COLO668 (cell line): ENCODE data around the gene CTNND2.
"Not testable (repeated sequence)": the region's sequence is repeated elsewhere in the genome, so short reads cannot be mapped to it uniquely, and the experiment has no call there.

Experiments used
- DNase-seq: peaks from one replicate; lab custom pipeline; 2025; ENCODE audit not compliant: unreplicated experiment; lab: John Stamatoyannopoulos, UW

Gene CTNND2

GRCh38 chr5:11878814-11879213 lies 25.4 kb downstream of the CTNND2 start:
- DNase-seq, result no peak

GRCh38 chr5:11873587-11873986 lies 30.7 kb downstream of the CTNND2 start:
- no peak for DNase-seq

GRCh38 chr5:11869203-11869602 lies 35.0 kb downstream of the CTNND2 start:
- no peak for DNase-seq

GRCh38 chr5:11863911-11864310 lies 40.3 kb downstream of the CTNND2 start:
- no peak for DNase-seq

- no peak for DNase-seq
Observed at GRCh38 chr5:11857391-11857790, 46.9 kb downstream of the CTNND2 start.

GRCh38 chr5:11854936-11855335 lies 49.3 kb downstream of the CTNND2 start:
- DNase-seq, result no peak

GRCh38 chr5:11853796-11854195 lies 50.5 kb downstream of the CTNND2 start:
- DNase-seq, result no peak

GRCh38 chr5:11853140-11853539 lies 51.1 kb downstream of the CTNND2 start:
- DNase-seq, result no peak

GRCh38 chr5:11852717-11853087 lies 51.5 kb downstream of the CTNND2 start:
- DNase-seq, result no peak

- DNase-seq, result no peak
Observed at GRCh38 chr5:11851965-11852716, 52.1 kb downstream of the CTNND2 start.

- DNase-seq, result no peak
Observed at GRCh38 chr5:11851416-11851815, 52.8 kb downstream of the CTNND2 start.

GRCh38 chr5:11828566-11828965 lies 75.7 kb downstream of the CTNND2 start:
- DNase-seq, result not testable (repeated sequence)

GRCh38 chr5:11822598-11822997 lies 81.6 kb downstream of the CTNND2 start:
- no peak for DNase-seq

- no peak for DNase-seq
Observed at GRCh38 chr5:11815916-11816315, 88.3 kb downstream of the CTNND2 start.

- no peak for DNase-seq
Observed at GRCh38 chr5:11815481-11815880, 88.8 kb downstream of the CTNND2 start.

- DNase-seq, result no peak
Observed at GRCh38 chr5:11814373-11814772, 89.9 kb downstream of the CTNND2 start.

- no peak for DNase-seq
Observed at GRCh38 chr5:11809407-11809806, 94.8 kb downstream of the CTNND2 start.

- no peak for DNase-seq
Observed at GRCh38 chr5:11803436-11803835, 100.8 kb downstream of the CTNND2 start.

- DNase-seq, result no peak
Observed at GRCh38 chr5:11801061-11801460, 103.2 kb downstream of the CTNND2 start.

- DNase-seq, result no peak
Observed at GRCh38 chr5:11797132-11797531, 107.1 kb downstream of the CTNND2 start.

- no peak for DNase-seq
Observed at GRCh38 chr5:11793396-11793795, 110.8 kb downstream of the CTNND2 start.

- DNase-seq, result no peak
Observed at GRCh38 chr5:11792621-11793020, 111.6 kb downstream of the CTNND2 start.

GRCh38 chr5:11791792-11792191 lies 112.5 kb downstream of the CTNND2 start:
- DNase-seq, result no peak
